IPS-NIHi7 (cell line): ENCODE results near the gene TESK2.

Source experiments
- DNase-seq: peaks from one replicate; pipeline ENCODE4 v3.0.0; 2012; ENCODE audit warnings: mixed read lengths; ENCODE audit errors: extremely low spot score

Gene TESK2

GRCh38 chr1:45375104-45376090 lies 115.6 kb downstream of the TESK2 start:
- DNase-seq = no peak

GRCh38 chr1:45373573-45373972 lies 117.4 kb downstream of the TESK2 start:
- no peak for DNase-seq

- no peak for DNase-seq
These were observed 120.4 kb downstream of the TESK2 start for GRCh38 chr1:45370575-45370974.

GRCh38 chr1:45365051-45365450 lies 125.9 kb downstream of the TESK2 start:
- no peak for DNase-seq

- no peak for DNase-seq
These were observed 126.7 kb downstream of the TESK2 start for GRCh38 chr1:45364294-45364693.

GRCh38 chr1:45360981-45361380 lies 130.0 kb downstream of the TESK2 start:
- DNase-seq = peak; percentile 52

GRCh38 chr1:45359882-45360513 lies 131.0 kb downstream of the TESK2 start:
- no peak for DNase-seq

- DNase-seq = no peak
These were observed 134.8 kb downstream of the TESK2 start for GRCh38 chr1:45356186-45356585.

GRCh38 chr1:45355683-45356082 lies 135.3 kb downstream of the TESK2 start:
- DNase-seq = no peak

- no peak for DNase-seq
These were observed 136.1 kb downstream of the TESK2 start for GRCh38 chr1:45354838-45355237.

- DNase-seq = no peak
These were observed 137.3 kb downstream of the TESK2 start for GRCh38 chr1:45353685-45354084.

- DNase-seq = no peak
These were observed 139.5 kb downstream of the TESK2 start for GRCh38 chr1:45351508-45351907.

GRCh38 chr1:45348966-45349677 lies 141.8 kb downstream of the TESK2 start:
- DNase-seq = no peak

- DNase-seq = no peak
These were observed 142.4 kb downstream of the TESK2 start for GRCh38 chr1:45348609-45348965.

- no peak for DNase-seq
These were observed 142.9 kb downstream of the TESK2 start for GRCh38 chr1:45348020-45348419.

- DNase-seq = no peak
These were observed 144.5 kb downstream of the TESK2 start for GRCh38 chr1:45346473-45346872.

- DNase-seq = no peak
These were observed 145.9 kb downstream of the TESK2 start for GRCh38 chr1:45345014-45345413.

GRCh38 chr1:45344499-45344898 lies 146.5 kb downstream of the TESK2 start:
- DNase-seq = no peak

- DNase-seq = no peak
These were observed 150.0 kb downstream of the TESK2 start for GRCh38 chr1:45340816-45341466.

- peak; percentile 98 for DNase-seq
These were observed 151.0 kb downstream of the TESK2 start, which contains the start of the genes MUTYH and TOE1 for GRCh38 chr1:45339789-45340558. Gene MUTYH (minus strand): TSS chr1:45340440. CDS start chr1:45334505, 5,935 bp downstream. Gene TOE1 (plus strand): TSS chr1:45340170. CDS start chr1:45340253, 83 bp downstream.
